GM21381 (cell line): ENCODE results near the gene ZNF211.

Experiments used
- ATAC-seq: cut with Tn5 transposase; IDR thresholded peaks from one replicate; pipeline ENCODE4 v1.9.1; 2021; ENCODE audit warnings: mild to moderate bottlenecking, moderate library complexity; ENCODE audit not compliant: unreplicated experiment

ZNF211 gene

DNA sequence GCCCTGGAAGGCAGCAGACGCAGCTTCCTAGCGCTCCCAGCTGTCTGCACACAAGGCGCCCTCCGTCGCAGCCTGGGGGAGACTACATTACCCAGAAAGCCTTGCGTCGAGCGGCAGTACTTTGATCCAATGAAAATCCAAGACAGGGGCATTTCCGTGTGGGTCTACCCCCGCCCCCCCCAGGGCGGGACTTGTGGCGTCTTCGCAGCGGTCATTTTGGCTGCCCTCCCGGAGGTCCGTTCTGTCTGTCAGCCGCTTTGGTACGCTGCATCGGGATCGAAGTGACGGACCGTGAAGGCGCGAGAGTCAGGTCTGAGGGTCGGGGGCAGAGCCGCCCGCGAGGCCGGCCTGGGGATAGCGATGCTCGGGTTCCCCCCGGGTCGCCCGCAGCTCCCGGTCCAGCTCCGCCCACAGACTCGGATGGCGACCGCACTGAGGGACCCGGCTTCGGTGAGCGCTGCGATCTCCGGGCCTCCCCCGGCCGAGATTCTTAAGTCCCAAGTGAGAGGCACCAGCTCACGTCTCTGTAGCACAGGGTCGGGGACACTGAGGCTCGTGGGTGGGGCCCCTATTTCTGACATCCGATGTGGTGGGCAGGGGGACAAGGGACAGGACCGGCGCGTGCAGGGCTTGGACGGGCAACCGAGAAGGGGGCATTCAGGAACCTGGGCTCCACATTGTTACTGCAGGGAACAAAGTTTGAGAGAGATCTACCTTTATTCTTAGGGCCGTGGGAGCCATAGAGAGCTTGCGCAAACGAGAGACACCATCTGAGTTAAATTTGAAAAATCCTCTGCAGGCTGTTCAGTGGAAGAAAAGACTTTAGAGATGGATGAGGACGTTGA lies at the start of gene ZNF211:
Gene ZNF211 (plus strand): TSS at position 182 of the 845 bp plus-strand sequence. CDS start 179 bp downstream, at position 361.
- ATAC-seq = peak; percentile 90

DNA sequence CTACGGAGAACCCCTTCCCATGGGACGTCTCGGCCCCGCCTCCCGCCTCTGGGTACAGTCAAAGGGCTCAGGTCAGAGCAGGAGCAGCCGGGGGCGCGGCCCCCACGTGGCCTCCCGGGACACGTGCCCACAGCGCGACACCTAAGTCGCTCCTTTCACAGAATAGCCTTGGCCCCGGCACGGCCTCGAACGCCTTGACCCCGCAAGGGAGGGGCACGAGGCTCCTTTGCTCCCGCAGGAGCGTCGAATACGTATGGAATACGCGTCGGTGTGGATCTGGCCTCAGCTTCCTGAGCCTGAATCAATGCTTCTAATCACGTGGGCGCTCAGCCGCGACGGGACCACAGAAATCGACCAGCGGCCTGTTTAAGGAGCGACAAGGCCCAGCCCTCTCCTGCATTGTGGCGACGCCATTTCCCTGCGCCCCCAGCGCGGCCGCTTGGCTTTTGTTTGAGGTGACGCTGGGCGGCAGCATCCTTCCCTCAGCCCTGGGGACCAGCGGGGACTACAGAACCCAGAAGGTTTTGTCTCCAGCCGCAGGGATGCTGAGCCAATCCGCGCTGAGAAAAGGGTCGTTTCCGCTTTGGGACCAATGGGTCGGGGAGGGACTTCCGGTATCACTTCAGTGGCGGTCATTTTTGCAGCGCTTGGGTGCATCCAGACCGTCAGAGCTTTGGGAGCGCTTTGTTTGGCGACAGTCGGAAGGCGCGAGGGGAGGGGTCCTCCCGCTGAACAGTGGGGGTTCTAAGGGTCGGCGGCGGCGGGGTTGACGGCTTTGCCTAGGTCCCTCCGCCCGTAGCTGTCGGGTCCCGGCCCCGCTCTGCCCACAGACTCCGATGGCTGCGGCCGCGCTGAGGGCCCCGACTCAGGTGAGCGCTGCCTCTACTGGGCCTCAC lies 49.2 kb upstream of the ZNF211 start, which contains the start of gene ZIK1:
Gene ZIK1 (plus strand): TSS at position 625 of the 896 bp plus-strand sequence. CDS start 212 bp downstream, at position 837.
- peak; percentile 76 for ATAC-seq

DNA sequence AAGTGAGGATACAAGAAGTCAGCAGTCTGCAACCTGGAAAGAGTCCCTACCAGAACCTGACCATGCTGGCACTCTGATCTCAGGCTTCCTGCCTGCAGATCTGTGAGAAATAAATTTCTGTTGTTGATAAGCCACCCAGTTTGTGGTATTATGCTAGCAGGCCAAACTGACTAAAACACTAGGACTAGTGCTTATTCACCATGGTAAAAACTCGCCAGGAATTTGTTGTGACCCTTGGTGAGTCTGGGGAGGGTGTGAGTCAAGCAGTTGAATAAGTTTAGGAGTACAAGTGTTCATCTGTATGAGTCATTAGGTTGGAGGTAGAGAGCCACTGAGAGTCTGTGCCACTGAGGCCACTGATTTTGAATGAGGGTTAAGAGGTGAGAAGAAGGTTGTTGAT lies 45.4 kb upstream of the ZNF211 start:
- ATAC-seq = no peak

DNA sequence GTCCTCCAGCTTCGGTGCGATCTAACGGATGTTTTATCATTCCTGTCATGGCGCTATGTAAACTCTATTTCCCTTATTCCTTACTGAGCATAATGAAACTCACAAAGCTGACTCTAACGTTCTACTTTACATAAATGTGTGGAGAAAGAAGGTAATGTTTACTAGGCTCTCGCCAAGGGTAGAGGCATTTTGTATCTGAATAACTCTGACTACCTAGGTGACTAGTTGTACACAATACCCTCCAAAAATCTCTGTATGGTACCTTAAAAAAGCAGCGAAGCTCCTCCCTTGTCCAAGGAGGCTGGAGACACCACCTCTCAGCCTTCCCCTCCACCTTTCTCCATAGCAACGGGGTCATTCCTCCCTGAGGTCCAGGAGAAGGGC lies 33.6 kb upstream of the ZNF211 start:
- no peak for ATAC-seq

DNA sequence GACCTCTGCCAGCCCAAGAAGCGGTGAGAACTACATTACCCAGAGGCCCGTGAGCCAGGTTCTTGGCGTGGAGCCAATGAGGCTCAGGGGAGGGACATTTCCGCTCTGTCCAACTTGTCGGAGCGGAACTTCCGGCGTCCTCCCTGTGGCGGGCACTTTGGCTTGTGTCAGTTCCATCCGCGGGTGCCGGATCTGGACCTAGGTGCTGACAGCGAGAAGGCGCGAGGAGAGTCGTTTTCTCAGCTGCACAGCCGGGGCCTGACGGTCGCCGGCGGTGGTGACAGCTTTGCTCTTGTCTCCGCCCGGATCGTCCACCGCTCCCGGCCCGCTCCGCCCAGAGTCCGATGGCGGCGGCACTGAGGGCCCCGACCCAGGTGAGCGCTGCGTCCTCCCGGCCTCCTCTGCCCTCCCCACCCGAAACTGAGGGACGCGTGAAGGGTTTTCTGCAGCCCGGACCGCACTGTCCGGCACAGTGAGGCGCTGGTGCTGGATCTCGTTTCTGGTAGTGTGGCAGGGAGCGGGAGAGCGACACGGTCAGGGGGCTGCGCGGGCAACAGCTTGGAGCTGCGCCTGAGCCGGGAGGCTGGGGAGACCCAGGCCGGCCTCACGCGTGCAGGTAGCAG lies 33.1 kb upstream of the ZNF211 start, which contains the start of gene ZNF530:
Gene ZNF530 (plus strand): TSS at position 125 of the 623 bp plus-strand sequence. CDS start 4,461 bp downstream, outside the sequence.
- ATAC-seq = peak; percentile 93

DNA sequence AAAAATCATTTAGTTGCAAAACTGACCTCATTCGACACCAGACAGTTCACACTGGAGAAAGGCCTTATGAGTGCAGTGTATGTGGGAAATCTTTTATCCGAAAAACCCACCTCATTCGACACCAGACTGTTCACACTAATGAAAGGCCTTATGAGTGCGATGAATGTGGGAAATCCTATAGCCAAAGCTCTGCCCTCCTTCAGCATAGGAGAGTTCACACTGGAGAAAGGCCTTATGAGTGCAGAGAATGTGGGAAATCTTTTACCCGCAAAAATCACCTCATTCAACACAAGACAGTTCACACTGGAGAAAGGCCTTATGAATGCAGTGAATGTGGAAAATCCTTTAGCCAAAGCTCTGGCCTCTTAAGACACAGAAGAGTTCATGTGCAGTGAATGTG lies 26.0 kb upstream of the ZNF211 start:
- no peak for ATAC-seq

DNA sequence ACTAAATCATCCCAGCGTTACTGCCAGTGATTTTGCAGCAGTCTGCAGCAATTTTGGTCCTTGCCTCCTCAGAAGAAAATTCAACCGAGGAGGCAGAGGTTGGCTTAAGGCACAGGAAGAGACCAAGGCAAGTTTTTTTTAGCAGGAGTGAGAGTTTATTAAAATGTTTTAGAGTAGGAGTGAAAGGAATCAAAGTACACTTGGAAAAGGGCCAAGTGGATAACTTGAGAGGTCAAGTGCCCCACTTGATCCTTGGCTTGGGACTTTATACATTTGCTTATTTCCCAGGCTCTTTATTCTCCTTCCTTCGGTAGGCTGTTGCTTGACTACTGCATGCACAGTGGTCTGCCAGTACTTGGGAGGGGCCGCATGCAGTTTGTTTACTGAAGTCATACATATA lies 21.9 kb upstream of the ZNF211 start:
- no peak for ATAC-seq

DNA sequence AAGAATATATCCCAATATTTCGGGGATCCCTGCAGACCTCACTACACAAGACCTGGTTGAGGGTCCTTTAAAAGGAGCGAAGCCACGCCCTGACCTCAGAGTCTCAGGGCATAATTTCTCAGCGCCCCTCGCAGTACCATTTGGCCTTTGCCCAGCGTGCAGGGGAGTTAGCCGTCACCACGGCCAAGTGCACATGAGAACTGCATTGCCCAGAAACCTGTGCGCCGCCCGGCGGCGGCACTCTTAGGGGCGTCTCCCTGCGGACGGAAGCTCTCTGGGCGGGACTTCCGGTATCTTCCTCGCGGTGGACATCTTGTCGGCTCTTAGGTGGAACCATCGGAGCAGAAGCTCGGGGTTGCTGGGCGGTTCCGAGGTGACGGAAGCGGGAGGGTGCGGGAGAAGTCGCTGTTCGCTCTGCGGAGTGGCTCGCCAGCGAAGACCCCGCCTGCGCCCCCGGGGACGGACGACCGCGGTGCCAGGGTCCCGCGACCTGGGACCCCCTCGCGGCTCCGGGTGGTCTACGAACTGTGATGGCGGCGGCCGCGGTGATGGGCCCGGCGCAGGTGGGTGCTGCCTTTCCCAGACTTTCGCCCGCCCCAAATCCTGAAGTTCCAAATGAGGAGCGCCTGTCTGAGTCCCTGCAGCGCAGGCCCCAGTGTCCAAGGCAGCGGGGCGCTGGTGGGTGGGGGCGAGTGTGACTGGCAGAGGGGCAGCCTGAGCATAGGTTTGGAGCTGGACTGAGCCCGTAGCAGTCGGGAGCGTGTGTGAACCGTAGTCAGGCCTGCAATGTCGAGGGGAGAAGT lies 18.8 kb upstream of the ZNF211 start, which contains the start of gene ZNF134:
Gene ZNF134 (plus strand): TSS at position 302 of the 803 bp plus-strand sequence. CDS start 5,227 bp downstream, outside the sequence.
- ATAC-seq = peak; percentile 96

DNA sequence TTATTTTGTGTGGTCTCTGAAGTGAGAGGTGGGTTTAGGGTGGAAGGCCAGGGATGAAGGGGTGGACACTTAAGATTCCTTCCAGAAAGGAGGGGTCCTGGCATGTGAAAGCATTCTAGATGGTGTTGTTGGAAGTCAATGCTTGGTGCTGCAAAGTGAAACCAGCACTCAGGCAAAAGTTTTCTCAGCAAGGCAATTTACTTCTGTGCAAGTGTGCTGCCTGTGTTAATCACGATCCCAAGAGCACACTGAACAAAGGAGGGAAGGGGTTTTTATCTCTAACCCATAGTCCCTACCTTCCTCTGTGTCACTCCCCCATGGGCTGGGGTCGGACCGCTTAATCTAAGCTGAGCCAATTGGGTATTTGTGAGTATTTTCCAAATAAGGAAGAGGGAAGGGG lies 17.6 kb upstream of the ZNF211 start:
- no peak for ATAC-seq

DNA sequence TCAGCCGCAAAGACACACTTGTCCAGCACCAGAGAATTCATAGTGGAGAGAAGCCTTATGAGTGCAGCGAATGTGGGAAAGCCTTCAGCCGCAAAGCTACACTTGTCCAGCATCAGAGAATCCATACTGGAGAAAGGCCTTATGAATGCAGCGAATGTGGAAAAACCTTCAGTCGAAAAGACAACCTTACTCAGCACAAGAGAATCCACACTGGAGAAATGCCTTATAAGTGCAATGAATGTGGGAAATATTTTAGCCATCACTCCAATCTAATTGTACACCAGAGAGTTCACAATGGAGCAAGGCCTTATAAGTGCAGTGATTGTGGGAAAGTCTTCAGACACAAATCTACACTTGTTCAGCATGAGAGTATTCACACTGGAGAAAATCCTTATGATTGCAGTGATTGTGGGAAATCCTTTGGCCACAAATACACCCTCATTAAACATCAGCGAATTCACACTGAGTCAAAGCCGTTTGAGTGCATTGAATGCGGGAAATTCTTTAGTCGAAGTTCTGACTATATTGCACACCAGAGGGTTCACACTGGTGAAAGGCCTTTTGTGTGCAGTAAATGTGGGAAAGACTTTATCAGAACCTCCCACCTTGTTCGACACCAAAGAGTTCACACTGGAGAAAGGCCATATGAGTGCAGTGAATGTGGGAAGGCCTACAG lies 12.2 kb upstream of the ZNF211 start:
- no peak for ATAC-seq

DNA sequence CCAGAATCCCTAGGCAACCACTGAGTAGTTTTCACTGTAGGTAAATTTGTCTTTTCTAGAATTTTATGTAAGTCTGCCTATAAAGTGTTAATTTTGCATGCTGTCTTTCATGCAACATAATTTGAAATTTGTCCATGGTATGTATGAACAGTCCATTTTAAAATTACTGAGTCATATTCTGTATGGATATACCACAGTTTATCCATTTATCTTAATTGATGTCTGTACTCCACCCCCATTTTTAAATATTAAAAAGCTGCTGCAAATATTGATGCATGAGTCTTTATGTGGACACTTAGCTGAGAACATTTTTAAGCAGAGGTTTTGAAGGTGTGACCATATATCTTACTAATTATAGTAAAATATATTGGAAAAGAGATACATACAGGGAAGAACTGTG lies 9.9 kb upstream of the ZNF211 start:
- no peak for ATAC-seq

DNA sequence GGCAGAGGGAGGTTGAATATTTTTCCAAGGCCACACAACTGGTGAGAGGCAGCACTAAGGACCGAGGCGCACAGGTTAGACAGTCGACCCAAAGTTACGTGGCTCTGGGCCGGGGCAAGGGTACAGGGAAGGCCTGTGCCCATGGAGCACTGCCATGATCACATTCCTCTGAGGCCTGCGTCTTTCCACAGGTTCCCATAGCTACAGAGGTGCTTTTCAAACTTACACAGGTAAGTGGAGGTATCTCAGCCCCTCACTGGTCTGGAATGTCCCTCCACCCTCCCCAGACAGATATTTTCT lies 814 bp downstream of the ZNF211 start:
- ATAC-seq = no peak

DNA sequence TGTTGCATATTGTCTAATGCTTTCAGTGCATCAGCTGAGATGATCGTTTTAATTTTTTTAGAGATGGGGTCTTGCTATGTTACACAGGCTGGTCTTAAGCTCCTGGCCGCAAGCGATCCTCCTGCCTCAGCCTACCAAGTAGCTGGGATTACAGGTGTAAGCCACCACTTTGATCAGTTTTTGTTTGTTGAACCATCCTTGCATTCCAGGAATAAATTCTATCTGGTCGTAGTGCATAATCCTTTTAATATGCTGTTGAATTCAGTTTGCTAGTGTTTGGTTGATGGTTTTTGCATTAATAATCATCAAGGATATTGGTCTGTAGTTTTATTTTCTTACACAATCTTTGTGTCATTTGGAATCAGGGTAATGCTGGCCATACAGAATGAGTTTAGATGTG lies 4.4 kb downstream of the ZNF211 start:
- no peak for ATAC-seq

DNA sequence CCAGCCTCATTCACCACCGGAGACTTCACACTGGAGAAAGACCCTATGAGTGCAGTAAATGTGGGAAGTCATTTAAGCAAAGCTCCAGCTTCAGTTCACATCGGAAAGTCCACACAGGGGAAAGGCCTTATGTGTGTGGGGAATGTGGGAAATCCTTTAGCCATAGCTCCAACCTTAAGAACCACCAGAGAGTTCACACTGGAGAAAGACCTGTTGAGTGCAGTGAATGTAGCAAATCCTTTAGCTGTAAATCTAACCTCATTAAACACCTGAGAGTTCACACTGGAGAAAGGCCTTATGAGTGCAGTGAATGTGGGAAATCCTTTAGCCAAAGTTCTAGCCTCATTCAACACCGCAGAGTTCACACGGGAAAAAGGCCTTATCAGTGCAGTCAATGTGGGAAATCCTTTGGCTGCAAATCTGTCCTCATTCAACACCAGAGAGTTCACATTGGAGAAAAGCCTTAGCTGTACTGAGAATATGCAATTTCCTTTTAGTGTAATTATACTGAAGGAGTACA lies 8.8 kb downstream of the ZNF211 start:
- no peak for ATAC-seq

DNA sequence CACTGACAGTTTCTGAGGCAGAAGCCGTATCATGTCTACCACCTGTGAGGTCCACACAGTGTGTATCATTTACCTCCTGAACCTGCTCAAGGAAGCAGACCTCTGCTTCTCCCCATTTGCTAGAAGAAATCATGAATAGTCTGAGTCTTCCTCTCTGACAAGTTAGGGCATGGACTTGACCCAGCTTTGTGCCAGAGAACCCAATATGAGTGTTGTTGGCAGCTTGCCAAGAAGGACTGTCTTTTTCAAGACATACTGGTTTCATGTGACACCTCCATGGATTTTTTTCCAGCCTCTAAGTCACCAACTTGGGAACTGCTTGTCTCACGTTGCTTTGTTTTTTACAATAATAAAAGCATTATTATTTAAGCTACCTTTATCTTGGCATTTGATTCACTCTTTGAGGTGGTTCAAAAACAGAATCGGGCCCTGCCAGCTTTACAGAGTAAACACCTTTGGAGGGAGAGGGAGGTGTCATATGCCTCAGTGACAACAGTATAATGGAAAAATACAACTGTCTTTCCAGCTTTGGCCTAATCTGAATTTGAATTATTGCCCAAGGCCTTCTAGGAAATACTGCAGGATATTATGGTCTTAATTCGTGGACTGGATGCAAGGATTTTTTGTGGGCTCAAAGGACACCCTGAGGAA lies 9.6 kb downstream of the ZNF211 start:
- ATAC-seq = no peak

DNA sequence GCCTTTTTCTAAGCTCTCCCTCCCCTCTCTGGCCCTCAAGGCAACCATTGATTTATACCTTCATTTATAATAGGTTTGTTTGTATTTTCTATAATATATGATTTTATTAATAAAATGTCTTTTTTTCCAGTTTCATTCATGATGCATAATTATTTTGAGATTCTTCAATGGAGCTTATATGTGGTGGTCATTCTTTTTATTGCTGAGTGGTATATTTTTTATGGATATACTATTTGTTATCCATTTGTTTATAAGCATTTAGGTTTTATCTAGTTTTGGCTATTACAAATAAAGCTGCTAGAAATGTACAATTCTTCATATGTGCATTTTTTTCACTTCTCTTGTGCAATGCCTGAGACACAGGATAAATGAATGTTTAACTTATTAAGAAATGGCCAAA lies 10.8 kb downstream of the ZNF211 start:
- ATAC-seq = no peak

DNA sequence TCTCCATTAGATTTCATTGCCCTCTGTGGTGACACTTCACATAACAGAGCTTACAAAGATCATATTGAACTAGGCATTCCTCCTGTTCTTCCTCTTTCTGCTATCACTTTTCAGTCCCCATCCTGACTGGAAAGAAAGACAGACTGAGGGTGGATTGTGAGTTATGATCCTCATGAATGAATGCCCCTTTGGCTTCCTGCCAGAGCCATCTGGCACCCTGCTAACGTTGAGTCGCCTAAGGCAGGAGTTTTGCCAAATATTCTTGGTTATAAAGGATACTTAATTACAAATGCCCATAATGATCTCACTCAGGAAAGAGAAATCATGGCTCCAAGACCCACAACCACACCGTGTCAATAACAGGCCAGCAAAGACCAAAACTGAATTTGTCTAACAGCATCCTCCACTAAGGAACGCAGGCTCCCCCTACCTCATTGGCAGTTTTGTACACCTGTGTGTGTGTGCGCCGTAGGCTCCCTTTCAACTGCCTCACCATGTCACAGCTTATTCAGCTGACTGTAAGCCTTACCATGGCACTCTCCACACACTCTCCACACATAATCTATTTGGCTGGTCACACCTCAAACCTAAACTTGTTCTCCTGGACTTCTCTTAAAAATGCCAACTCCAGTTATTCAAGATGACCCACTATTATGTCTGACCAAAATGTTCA lies 15.5 kb downstream of the ZNF211 start:
- ATAC-seq = no peak

DNA sequence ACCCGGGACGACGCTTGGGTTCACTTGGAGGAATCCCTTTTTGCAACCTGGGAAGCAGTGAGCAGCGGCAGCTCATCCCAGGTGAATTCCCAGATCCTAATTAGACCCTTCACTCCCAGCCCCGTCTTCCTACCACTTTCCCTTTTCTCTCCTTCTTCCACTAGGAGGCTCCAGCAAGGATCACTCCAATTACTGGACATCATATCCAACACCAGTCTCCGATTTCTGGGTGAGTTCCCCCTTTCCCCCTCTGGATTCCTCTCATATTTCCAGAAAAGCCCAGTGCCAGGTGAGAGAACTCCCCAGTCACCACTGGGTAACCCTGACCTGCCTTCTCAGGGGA lies 18.7 kb downstream of the ZNF211 start:
- ATAC-seq = no peak

DNA sequence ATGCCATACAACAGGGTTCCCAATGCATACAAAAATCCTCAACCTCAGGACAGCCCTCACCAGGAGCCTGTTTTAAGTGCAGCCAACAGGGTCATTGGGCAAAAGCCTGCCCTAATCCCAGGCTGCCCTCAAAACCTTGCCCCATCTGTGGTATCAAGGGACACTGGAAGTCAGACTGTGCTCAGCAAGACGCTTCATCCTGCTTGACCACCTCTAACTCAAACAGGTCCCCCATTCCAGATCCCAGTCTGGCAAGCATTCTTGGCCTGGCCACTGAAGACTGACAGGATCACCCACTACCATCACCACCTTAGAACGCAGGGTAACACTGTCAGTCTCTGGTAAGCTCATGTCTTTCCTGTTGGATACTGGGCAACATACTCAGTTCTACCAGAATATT lies 20.7 kb downstream of the ZNF211 start:
- ATAC-seq = no peak
